GM19240 (cell line): ENCODE measurements around the gene FGF2.
"Not testable (repeated sequence)": the region's sequence is repeated elsewhere in the genome, so short reads cannot be mapped to it uniquely, and the experiment has no call there.

ENCODE experiments used
- DNase-seq: peaks from one replicate; pipeline ENCODE4 v3.0.0; 2011; ENCODE audit warnings: low spot score; ENCODE audit not compliant: insufficient read length

FGF2 gene

DNA sequence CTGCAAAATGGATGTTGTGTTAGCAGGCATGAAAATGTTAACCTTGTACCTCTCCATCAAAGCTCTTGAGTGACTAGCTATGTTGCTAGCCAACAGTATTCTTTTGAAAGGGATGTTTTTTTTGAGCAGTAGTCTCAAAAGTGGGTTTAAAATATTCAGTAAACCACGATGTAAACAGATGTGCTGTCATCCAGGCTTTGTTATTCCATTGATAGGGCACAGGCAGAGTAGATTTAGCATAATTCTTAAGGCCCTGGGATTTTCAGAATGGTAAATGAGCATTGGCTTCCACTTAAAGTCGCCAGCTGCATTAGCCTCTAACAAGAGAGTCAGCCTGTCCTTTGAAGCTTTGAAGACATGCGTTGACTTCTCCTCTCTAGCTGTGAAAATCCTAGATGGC lies 18.4 kb downstream of the FGF2 start:
- no peak for DNase-seq

DNA sequence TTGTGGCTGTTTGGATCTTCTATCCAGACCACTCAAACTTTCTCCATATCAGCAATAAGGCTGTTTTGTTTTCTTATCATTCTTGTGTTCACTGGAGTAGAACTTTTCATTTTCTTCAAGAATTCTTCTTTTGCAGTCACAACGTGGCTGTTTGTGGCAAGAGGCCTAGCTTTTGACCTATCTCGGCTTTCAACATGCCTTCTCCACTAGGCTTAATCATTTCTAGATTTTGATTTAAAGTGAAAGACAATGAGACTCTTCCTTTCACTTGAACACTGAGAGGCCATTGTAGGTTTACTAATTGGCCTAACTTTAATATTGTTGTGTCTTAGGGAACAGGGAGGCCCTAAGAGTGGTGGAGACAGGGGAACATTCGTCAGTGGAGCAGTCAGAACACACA lies 19.1 kb downstream of the FGF2 start:
- DNase-seq, result no peak

DNA sequence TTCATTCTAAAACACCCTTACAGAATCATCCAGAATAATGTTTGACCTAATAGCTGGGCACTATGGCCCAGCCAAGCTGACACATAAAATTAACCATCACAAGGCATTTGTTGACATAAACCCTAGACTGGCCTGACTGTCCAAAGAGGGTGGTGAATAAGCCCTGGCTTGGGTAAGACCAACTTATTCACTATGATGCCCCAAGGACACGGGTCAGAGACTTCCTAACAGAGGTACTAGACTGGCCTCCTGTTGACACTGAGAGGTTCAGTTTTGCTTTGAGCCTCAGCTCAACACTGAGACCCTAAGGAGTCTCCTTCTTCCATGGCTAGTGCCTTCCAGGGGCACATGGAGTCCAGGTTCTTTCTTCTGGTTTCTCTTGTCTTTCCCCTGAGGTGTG lies 21.3 kb downstream of the FGF2 start:
- DNase-seq, result no peak

DNA sequence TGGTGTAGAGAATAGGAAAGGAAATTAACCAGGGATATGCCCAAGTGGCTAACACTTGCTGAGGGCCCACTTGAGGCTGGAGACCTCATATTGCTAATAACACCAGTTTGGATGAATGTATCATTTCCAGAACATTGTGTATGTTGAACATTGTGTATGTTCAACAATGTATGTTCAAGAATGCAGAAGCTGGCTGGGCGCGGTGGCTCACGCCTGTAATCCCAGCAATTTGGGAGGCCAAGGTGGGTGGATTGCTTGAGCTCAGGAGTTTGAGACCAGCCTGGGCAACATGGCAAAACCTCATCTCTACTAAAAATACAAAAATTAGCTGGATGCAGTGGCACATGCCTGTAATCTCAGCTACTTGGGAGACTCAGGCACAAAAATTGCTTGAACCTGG lies 23.2 kb downstream of the FGF2 start:
- not testable (repeated sequence) for DNase-seq

DNA sequence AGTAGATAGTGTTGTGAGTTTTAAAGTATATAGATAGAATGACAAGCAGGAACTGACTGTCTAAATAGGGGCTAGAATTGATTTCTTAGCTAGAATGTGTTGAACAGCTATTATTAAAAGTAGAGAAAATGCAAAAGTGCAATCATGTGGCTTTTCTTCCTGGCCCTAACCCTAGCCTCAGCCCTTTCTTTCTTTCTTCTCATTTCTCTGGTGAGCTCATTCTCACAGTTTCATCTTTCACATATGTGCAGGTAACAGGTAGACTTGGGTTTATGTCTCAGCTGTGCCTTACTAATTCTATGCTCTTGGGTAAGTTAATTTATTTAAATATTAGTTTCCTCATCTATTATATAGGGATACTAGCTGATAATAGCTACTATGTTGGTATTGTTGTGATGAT lies 24.9 kb downstream of the FGF2 start:
- DNase-seq, result no peak

DNA sequence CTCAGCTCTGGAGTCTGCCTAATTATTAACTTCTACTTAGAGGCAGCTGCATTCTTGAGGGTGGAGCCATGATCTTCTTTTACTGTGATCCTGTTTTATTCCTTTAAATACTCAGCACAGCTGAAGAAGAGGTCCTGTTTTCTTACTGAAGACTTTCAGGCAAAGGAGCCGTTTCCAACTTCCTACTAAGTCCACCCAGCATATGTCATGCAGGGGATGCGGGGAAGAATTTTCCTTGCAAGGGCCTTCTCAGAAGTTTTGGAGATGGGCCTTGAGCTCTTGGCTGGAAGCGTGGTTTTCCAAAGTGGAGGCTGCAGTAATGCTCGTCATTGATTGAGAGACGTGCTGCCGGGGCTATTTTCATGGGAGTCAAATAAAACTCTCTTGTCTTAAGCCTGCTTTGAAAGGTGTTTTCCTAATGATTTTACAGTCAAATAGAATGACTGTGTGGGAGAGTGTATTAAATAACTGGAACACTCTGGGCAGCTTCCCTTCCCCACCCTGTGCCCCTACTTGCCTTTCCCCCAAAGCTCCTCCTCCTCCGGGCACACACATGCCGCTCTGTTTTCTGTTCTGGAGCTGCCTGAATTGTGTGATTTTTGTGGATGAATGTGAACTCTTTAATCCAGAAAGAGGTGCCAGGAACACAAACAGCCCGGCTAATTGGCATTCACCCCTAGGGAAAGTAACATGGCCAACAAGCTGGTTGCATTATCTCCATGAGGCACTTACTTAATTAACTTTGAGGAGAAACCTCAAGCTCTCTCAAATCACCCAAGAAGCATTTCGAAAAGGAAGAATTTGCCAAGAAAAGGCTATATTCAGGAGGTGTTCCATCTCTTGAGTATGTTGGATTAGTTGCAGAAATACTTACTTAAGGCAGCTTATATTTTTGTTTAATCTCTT lies 28.1 kb downstream of the FGF2 start:
- no peak for DNase-seq

DNA sequence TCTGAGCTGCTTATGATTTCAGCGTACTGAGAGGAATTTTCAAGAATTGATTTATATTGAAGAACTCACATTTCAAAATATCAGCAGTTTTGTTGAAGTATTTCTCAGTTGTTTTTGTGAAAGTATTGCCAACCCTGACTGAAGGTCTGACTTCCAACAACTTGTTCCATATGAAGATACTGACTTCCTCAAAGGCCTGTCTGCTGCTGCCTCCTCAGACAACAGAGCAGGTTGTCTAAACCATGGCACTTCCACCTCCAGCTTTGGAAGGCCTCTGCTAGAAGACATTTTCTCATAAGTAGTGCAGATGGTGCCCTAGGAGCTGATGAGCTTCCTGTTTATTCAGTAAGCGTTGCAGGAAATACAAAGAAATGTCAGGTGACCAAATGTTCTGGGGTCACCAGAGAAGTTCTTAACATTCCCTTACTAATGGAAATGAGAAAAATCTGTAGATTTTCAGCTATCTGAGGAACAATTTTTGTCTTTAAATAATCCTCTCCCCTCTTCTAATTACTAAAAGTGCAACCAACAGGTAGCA lies 28.8 kb downstream of the FGF2 start:
- DNase-seq, result no peak

DNA sequence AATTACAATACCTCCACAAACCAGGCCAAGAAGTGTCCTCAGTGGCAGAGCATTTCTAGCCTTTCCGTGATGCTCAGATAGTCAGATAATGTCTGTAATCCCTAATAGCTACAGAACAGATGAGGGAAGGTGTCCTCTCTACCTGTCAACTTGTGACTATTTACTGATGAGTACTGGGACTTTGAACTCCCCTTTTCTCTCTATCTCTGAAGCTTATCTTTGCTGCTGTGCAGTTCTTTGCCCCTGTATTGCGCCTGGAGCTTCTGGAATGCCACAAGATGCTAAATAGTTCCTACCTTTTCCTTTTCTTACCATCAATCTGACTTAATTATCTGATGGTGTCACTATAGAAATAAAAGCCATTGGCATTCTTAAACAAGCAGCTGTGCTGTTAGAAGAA lies 30.5 kb downstream of the FGF2 start:
- DNase-seq, result no peak

DNA sequence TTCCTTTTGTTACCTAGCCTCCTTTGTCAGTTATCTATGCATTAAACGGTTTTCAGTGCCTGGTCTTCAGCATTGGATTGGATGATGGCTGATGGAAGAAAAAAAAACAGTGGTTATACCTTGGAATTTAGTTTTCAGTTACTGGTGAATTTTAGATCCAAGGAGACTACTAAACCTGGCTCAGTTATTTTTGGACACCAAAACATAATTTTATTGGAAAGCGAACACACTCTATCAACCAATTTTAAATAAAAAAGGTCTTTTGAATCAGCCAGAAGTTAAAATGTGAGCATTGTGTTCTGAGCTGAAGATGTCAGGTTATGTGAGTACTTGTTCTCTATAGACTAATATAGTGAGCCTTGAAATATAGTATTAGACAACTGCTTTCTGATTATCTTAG lies 32.1 kb downstream of the FGF2 start:
- no peak for DNase-seq

DNA sequence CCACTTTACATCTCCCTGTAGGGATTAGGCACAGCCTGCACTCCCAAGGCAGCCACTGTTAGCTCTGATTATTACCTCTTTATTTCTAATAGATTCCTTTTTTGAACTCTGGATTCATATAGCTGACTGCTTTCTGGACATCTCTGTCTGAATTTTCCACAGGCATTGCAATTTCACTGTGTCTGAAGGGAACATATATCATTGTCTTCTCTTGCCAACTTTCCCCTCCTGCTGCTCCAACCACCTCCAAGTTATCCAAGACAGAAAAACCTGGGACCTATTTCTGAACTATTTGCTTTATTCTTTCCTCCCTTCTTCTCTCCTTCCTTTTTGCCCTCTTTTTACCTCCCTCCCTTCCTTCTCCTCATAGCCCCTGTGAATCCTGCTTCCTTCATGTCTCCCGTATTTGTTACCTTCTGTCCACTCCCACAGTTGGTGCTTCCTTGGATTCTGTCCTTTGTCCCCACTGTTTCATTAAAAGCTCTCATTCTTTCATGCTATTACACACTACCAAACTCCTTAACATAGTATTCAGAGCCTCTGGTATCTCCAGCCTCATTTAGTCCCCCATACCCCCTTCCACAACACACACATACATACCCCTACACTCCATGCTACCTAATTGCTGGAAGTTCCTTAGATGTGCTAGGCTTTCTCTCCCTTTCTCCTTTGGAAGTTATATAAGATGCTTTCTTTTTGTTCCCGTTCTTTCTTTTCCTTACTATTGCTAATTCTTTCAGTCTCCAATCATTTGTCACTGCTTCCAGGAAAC lies 34.7 kb downstream of the FGF2 start:
- DNase-seq, result no peak

DNA sequence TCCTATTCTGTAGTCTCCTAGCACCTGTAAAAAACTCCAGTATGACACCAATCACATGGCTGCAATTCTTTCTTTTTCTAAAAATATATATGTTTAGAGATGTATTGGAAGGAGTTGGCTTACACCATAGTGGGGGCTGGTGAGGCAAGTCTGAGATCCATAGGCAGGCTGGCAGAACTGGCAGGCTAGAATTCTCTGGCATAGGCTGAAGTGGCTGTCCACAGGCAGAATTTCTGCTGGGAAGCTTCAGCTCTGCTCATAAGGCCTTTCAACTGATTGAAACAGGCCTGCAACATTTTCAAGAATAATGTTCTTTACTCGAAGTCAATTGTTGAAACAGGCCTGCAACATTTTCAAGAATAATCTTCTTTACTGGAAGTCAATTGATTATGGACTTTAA lies 37.0 kb downstream of the FGF2 start:
- DNase-seq, result no peak

DNA sequence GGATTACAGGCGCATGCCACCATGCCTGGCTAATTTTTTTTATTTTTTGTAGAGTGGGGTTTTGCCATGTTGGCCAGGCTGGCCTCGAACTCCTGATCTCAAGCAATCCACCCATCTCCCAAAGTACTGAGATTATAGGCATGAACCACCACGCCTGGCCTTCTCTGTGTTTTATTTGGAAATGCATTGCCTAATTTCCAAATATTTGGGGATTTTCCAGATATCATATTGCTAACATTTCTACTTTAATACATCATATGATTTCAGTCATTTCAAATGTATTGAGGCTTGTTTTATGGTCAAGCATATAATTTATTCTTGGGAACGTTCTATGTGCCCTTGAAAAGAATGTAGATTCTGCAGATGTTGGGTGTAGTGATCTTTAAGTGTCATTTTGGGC lies 38.8 kb downstream of the FGF2 start:
- no peak for DNase-seq

DNA sequence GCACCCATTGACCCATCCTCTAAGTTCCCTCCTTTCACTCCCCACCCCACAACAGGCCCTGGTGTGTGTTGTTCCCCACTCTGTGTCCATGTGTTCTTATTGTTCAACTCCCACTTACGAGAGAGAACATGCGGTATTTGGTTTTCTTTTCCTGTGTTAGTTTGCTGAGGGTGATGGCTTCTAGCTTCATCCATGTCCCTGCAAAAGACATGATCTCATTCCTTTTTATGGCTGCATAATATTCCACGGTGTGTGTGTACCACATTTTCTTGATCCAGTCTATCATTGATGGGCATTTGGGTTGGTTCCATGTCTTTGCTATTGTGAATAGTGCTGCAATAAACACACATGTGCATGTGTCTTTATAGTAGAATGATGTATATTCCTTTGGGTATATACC lies 41.6 kb downstream of the FGF2 start:
- not testable (repeated sequence) for DNase-seq

DNA sequence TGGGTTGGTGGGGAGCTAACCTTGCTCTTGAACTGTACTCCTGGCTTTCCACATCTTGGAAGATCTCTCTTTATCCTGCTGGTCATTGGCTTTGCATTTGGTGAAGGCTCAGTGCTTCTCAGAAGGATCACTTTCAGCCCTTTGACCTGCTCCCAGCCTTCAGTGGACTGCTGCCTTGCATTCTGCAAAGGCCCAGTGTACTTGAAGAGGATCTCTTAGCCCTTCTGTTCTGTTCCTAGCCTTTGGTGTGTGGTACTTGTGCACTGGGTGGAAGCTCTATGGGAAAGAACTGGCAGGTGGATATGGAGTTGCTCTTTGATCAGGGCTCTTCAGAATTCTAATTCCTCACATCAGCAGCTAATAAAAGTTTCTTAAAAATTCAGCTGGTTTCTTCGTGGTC lies 46.5 kb downstream of the FGF2 start:
- DNase-seq, result no peak

DNA sequence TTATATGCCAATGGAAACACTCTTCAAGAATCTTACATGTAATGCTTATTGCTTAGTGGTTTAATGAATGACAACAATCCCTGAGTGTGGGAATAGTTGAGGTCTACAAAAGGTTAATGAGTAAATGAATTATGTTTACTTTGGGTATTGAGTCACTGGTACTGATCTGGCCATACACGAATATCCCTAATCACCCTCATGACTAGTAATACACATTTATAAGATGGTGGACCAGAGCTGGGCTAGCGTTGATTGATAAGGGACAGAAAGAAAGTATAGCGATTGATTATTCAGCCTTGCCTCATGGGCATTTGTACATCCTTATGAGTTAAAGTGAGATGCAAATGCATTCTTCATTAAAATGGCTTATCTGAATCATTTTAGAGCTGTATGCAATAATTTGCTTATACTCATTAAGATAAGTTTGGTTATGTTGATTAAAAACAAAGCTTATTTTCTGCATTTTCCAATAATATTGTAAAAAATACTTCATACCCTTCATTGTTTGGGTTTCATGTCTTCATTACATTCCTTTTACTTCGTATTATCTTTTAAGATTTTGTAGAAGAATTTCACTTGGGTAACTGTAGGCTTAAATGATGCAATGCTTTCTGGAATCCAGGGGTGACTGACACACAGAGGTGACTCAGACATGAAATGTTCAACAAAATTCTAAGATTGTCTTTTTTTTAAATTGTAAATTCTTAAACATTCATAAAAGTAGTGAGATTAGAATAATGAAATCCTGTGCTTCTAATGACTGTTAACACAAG lies 47.4 kb downstream of the FGF2 start:
- DNase-seq, result no peak

DNA sequence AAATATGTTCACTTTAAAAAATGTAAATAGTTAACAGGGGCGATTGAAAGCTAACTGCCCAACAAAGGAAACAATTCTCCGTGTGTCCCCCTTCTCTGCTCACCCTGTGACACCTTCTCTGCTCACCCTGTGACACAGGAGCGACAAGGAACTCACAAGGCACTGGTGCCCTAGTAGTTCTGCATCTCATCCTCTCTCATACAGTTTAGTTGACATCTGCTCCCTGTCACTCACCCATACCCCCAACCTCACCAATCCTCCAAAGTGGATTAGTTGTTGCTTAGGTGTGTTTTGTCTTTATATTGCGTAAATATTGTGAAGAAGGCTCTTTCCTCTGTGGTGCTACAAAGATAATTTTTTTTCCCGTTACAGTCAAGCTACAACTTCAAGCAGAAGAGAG lies 49.3 kb downstream of the FGF2 start:
- DNase-seq, result no peak

DNA sequence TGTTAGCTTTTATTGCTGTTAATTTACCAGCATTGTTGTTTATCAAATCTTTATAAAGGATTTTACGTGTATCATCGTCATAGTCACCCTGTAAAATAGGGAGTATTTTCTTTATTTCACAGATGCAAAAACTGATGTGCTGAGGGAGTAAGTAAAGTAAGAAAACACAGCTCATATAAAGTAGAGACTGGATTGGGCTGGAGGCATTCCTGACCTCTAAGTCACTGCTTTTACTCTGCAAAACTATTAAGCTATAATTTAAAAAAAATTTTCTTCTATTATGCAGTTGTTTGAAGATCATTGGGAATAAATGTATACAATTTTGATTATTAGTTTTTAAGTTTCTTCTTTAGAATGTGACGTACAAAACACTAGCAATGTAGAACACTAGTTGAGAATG lies 49.8 kb downstream of the FGF2 start:
- no peak for DNase-seq

DNA sequence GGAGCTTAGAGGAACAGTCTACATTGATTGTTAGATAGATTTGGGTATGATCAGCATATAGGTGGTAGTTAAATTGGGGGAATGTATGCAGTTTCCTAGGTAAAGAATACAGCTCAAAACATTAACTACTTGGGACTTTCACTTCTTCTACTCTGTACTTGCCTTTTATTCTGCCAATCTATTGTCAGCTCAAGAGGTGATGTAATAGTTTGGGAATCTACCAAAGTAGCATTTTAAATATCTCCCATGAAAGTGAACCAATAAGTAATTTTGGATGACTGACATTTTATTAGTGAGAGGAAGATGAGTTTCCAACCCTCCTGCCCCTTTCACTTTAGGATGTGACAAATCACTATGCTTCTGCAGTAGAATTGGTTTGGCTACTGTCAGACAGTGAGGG lies 52.4 kb downstream of the FGF2 start:
- no peak for DNase-seq

DNA sequence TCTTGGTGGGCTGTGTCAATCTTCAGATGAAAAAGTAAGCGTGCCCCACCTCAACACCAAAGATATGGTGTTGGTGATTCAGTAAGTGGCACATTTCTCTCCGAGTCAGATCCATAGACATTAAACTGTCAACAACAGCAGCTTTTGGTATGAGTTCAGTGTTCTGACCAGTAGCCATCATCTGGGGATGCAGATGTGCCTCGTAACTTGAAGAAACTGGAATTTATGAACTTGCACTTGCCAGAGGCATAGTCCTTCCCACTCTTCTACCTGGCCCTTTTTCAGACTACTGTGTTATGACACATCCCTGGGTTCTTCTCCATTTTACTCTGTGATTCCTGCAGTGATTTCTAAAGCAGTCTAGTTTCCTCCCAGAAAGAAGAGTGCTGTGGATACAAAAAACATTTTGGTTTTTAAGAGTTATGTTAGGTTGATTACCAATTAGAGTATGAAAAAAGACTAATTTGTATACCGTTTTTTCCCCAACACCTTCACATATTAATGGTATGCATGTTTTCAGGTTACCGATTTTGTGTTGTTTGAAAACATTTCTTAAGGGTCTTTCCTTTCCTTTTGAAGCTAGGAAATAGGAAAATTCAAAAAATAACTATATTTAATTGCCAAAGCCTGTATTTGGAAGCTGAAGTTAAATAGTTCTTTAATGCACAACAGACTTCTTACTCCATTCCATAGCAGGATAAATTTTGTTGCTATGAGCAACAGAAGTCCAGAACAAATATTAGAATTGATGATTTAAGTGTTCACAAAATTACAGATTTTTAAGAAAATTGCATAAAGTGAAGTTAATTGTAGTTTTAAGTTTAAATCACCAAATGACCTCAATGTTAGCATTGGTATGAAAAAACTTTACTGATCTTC lies 56.5 kb downstream of the FGF2 start:
- no peak for DNase-seq

DNA sequence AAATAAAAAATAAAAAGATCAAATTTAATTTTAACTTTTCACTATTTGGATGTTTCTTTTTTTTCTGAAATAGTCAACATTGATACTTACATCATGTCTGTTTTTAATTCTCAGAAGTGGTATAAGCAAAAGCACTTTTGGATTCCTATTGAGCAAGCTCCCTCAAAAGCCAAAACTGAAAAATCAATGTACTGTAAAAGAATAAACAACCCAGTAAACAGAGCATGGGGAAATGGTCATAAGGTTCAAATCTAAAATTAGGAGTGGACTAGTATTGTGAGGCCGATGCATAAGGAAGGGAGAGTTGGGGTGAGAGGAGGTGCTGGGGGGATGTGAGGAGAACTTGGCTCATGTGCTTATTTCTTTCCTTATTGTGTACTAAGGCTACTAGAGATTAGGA lies 57.9 kb downstream of the FGF2 start:
- DNase-seq, result no peak

DNA sequence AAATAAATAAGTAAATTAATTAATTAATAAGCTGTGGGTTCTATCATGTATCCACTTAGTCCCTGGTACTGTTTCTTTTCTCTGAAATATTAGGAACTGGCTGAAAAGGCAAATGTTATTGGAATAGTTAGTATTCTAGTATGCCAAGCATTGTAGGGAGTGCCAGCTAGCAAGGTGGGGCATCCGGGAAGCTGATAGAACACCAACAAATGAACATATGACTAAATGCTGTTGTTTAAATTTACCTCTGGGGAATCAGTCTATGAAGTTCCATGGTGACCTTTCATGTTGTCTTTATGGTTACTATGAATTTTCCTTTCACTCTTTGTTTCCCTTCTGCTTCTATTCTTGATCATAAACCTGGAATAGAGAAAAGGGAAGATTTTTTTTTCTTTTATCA lies 63.1 kb downstream of the FGF2 start:
- no peak for DNase-seq
